SJCRH30 (cell line): ENCODE measurements around the gene LUC7L. TPM values are rescaled to one million over a fixed set of nuclear protein-coding genes. Genes with fewer than 3 reads are reported as not detected.
A peak's percentile ranks its signal among the peaks of the same experiment; 100 is the strongest.
"Not testable (repeated sequence)": the region's sequence is repeated elsewhere in the genome, so short reads cannot be mapped to it uniquely, and the experiment has no call there.

Experiments
- DNase-seq, 2 experiments: peaks; one replicate each; pipeline ENCODE4 v3.0.0-alpha.2; 2015 to 2020
- H3K27ac ChIP-seq: fragments of 250-450 bp; sonication (Bioruptor Pico); 2 replicates; pipeline ENCODE4 v1.5.1; 2020; ENCODE audit warnings: mild to moderate bottlenecking, moderate library complexity
- H3K27me3 ChIP-seq: fragments of 250-450 bp; sonication (Bioruptor Pico); 2 replicates; pipeline ENCODE4 v1.5.1; 2020; ENCODE audit warnings: mild to moderate bottlenecking, moderate library complexity
- H3K36me3 ChIP-seq: fragments of 250-450 bp; sonication (Bioruptor Pico); 2 replicates; pipeline ENCODE4 v1.5.1; 2020; ENCODE audit warnings: mild to moderate bottlenecking, moderate library complexity
- H3K4me1 ChIP-seq: fragments of 250-450 bp; sonication (Bioruptor Pico); 2 replicates; pipeline ENCODE4 v1.5.1; 2020; ENCODE audit warnings: mild to moderate bottlenecking, moderate library complexity
- H3K4me3 ChIP-seq: fragments of 250-450 bp; sonication (Bioruptor Pico); 2 replicates; pipeline ENCODE4 v1.5.1; 2020; ENCODE audit warnings: mild to moderate bottlenecking, moderate library complexity
- H3K9me3 ChIP-seq: fragments of 250-450 bp; sonication (Bioruptor Pico); replicated peaks from 2 replicates; pipeline ENCODE4 v1.5.1; 2020; ENCODE audit warnings: mild to moderate bottlenecking, moderate library complexity
- total RNA-seq: library from RNA; depleted of rRNA; stranded (reverse); fragments of >200 nt; shearing (Covaris generic); gene quantifications from 2 replicates; pipeline ENCODE4 v1.2.3, GENCODE V29; 2014

The LUC7L gene
- total RNA-seq, 1 experiment from 2014 or later = 47.4 TPM

- Histone ChIP-seq H3K9me3 (no peaks in the 10 kb centered on the region), H3K4me1 (no peaks in the 10 kb centered on the region), H3K27ac (no peak overlapping the region), H3K27me3 (no peaks in the 10 kb centered on the region), H3K4me3 (no peak overlapping the region), H3K36me3 (no peaks in the 10 kb centered on the region)
- DNase-seq = no peak
Observed at GRCh38 chr16:175011-175949, 54.0 kb downstream of the LUC7L start.

- not testable (repeated sequence) for H3K9me3 ChIP-seq, H3K36me3 ChIP-seq, H3K27me3 ChIP-seq, H3K4me1 ChIP-seq, H3K4me3 ChIP-seq, H3K27ac ChIP-seq
- peak; percentile 29 to 36 for DNase-seq
Observed at GRCh38 chr16:173928-174769, 55.1 kb downstream of the LUC7L start.

GRCh38 chr16:173211-173854 is 55.9 kb downstream of the LUC7L start:
- not testable (repeated sequence) for H3K4me1 ChIP-seq, H3K9me3 ChIP-seq, DNase-seq, H3K27ac ChIP-seq, H3K36me3 ChIP-seq, H3K27me3 ChIP-seq, H3K4me3 ChIP-seq

GRCh38 chr16:172374-172941 is 56.8 kb downstream of the LUC7L start, which contains the start of gene HBA2:
Gene HBA2, plus strand, starts transcription at chr16:172876. Its CDS starts 37 bp downstream, at chr16:172913.
- not testable (repeated sequence) for H3K36me3 ChIP-seq, H3K9me3 ChIP-seq, H3K4me1 ChIP-seq, H3K27me3 ChIP-seq, H3K4me3 ChIP-seq, H3K27ac ChIP-seq, DNase-seq

- H3K4me1 ChIP-seq = no peaks in the 10 kb centered on the region
- H3K27me3 ChIP-seq = no peaks in the 10 kb centered on the region
- no peaks in the 10 kb centered on the region for H3K36me3 ChIP-seq
- no peak overlapping the region for H3K4me3 ChIP-seq
- H3K27ac ChIP-seq = no peak overlapping the region
- H3K9me3 ChIP-seq = no peaks in the 10 kb centered on the region
- no peak for DNase-seq
Observed at GRCh38 chr16:170788-171187, 58.5 kb downstream of the LUC7L start.

GRCh38 chr16:170088-170507 is 59.2 kb downstream of the LUC7L start:
- H3K27me3 ChIP-seq, H3K36me3 ChIP-seq: not testable (repeated sequence)
- peak; percentile 43 to 46 for DNase-seq

GRCh38 chr16:169014-169413 is 60.2 kb downstream of the LUC7L start:
- no peak for DNase-seq
- H3K4me1 ChIP-seq = no peaks in the 10 kb centered on the region
- no peak overlapping the region for H3K27ac ChIP-seq
- no peaks in the 10 kb centered on the region for H3K36me3 ChIP-seq
- no peaks in the 10 kb centered on the region for H3K9me3 ChIP-seq
- H3K27me3 ChIP-seq = no peaks in the 10 kb centered on the region
- no peak overlapping the region for H3K4me3 ChIP-seq

More at GRCh38 chr16:170088-170507, 59.2 kb downstream of the LUC7L start:
- H3K27ac ChIP-seq, H3K4me3 ChIP-seq, H3K4me1 ChIP-seq, H3K9me3 ChIP-seq: not testable (repeated sequence)

- Histone ChIP-seq H3K4me1 (no peaks in the 10 kb centered on the region), H3K9me3 (no peaks in the 10 kb centered on the region), H3K27ac (no peak overlapping the region), H3K27me3 (no peaks in the 10 kb centered on the region), H3K36me3 (no peaks in the 10 kb centered on the region), H3K4me3 (no peak overlapping the region)
- DNase-seq = no peak
Observed at GRCh38 chr16:168424-168823, 60.8 kb downstream of the LUC7L start.

GRCh38 chr16:167122-167690 is 62.0 kb downstream of the LUC7L start:
- H3K9me3 ChIP-seq = no peaks in the 10 kb centered on the region
- DNase-seq = no peak
- no peak overlapping the region for H3K27ac ChIP-seq
- no peaks in the 10 kb centered on the region for H3K27me3 ChIP-seq
- no peaks in the 10 kb centered on the region for H3K36me3 ChIP-seq
- no peaks in the 10 kb centered on the region for H3K4me1 ChIP-seq
- H3K4me3 ChIP-seq = no peak overlapping the region

- Histone ChIP-seq H3K27me3 (no peaks in the 10 kb centered on the region), H3K4me3 (no peak overlapping the region), H3K9me3 (no peaks in the 10 kb centered on the region), H3K27ac (no peak overlapping the region), H3K4me1 (no peaks in the 10 kb centered on the region), H3K36me3 (no peaks in the 10 kb centered on the region)
- no peak for DNase-seq
Observed at GRCh38 chr16:166375-167121, 62.7 kb downstream of the LUC7L start.

- H3K36me3 ChIP-seq = no peaks in the 10 kb centered on the region
- no peak for DNase-seq
- no peaks in the 10 kb centered on the region for H3K9me3 ChIP-seq
- H3K4me1 ChIP-seq = no peaks in the 10 kb centered on the region
- no peak within 1 kb of the TSS for H3K27ac ChIP-seq
- no peak within 1 kb of the TSS for H3K4me3 ChIP-seq
- no peaks in the 10 kb centered on the region for H3K27me3 ChIP-seq
Observed at GRCh38 chr16:165539-166374, 63.5 kb downstream of the LUC7L start, which contains the start of gene HBM. Gene HBM, plus strand, starts transcription at chr16:165978. Its CDS starts 20 bp downstream, at chr16:165998.

- no peak for DNase-seq
- Histone ChIP-seq H3K27ac (no peak overlapping the region), H3K4me3 (no peak overlapping the region), H3K36me3 (no peaks in the 10 kb centered on the region), H3K4me1 (no peaks in the 10 kb centered on the region), H3K27me3 (no peaks in the 10 kb centered on the region), H3K9me3 (no peaks in the 10 kb centered on the region)
Observed at GRCh38 chr16:164827-165538, 64.3 kb downstream of the LUC7L start.
